Measurements from ENCODE around the gene TUBB3. TPM values are rescaled to one million over a fixed set of nuclear protein-coding genes. Genes with fewer than 3 reads are reported as not detected.
A peak's percentile ranks its signal among the peaks of the same experiment; 100 is the strongest.

TUBB3 gene
- total RNA-seq, 1 experiment from 2014 or later: 164 TPM

DNA sequence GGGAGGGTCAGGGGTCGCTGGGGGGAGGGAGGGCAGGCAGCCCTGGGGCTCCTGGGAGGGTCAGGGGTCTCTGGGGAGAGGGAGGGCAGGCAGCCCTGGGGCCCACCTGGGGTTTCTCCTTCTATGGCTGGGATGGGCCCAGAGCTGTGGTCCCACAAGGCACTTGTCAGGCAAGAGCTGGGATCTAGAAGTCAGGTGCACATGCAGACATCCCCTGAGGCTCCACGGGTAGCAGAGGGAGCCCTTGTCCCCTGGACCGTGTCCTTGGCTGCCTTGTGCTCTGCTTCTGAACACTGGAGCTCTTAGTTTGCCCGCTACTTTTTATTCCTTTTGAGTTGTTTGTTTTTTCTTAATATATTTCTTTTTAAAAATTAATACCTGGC is 1.8 kb downstream of the TUBB3 start:
- peak overlapping the region; percentile 67 to 80 for H3K4me3 Mint-ChIP-seq
- no peak overlapping the region for H3K4ac ChIP-seq (ENCODE audit: low read depth, low read length)

More for the DNA sequence above, 1.8 kb downstream of the TUBB3 start:
- no peak overlapping the region for H2BK15ac ChIP-seq (ENCODE audit: low read depth, low read length)
- Mint-ChIP-seq H3K36me3 (ENCODE audit: insufficient read depth in 1 of 3, low read depth in 3 of 3) (peaks cover 2 to 13% (median 9%) of the 10 kb centered on the region in 3 experiments; a peak in 5 of 7 replicates), H3K27ac (no peak overlapping the region), H3K27me3 (ENCODE audit: low read depth) (peaks cover 12% of the 10 kb centered on the region), H3K9me3 (no peaks in the 10 kb centered on the region; a peak in 1 of 5 replicates), H3K4me1 (peaks cover 23 to 32% of the 10 kb centered on the region in 2 experiments)
- H2BK120ac ChIP-seq (ENCODE audit: low read depth, low read length, poor library complexity, severe bottlenecking): no peak overlapping the region
- peak overlapping the region; percentile 62 for H3K4me2 ChIP-seq (ENCODE audit: insufficient read depth, insufficient read length, low read length)
- no peak overlapping the region for H2AK5ac ChIP-seq (ENCODE audit: insufficient read length, low read length)
- H3K27ac ChIP-seq (ENCODE audit: insufficient read length, low read depth, low read length): no peak overlapping the region
- no peak overlapping the region for H4K8ac ChIP-seq (replicated peaks; ENCODE audit: insufficient read length, low read depth, low read length)
- H3K18ac ChIP-seq (ENCODE audit: insufficient read length, low read depth, low read length): no peak overlapping the region
- peaks cover 18% of the 10 kb centered on the region for H3K23me2 ChIP-seq (ENCODE audit: insufficient read length, low read depth, low read length, poor library complexity, severe bottlenecking)
- H4K91ac ChIP-seq (ENCODE audit: insufficient read length, low read depth, low read length): no peak overlapping the region
- no peak overlapping the region for H4K5ac ChIP-seq (ENCODE audit: insufficient read length, low read depth, low read length)
- peaks cover 3% of the 10 kb centered on the region for H3K79me1 ChIP-seq (ENCODE audit: insufficient read depth, low read depth, low read length, poor library complexity, severe bottlenecking)
- no peak overlapping the region for H3K56ac ChIP-seq (ENCODE audit: insufficient read length, low read depth, low read length)
- no peak overlapping the region for H2BK20ac ChIP-seq (ENCODE audit: low read depth, low read length, poor library complexity, severe bottlenecking)
- no peaks in the 10 kb centered on the region; the same call in 1 of the 2 replicates for H3K4me1 ChIP-seq (ENCODE audit: insufficient read depth, low read length)
- TF ChIP-seq, protein P1, sequence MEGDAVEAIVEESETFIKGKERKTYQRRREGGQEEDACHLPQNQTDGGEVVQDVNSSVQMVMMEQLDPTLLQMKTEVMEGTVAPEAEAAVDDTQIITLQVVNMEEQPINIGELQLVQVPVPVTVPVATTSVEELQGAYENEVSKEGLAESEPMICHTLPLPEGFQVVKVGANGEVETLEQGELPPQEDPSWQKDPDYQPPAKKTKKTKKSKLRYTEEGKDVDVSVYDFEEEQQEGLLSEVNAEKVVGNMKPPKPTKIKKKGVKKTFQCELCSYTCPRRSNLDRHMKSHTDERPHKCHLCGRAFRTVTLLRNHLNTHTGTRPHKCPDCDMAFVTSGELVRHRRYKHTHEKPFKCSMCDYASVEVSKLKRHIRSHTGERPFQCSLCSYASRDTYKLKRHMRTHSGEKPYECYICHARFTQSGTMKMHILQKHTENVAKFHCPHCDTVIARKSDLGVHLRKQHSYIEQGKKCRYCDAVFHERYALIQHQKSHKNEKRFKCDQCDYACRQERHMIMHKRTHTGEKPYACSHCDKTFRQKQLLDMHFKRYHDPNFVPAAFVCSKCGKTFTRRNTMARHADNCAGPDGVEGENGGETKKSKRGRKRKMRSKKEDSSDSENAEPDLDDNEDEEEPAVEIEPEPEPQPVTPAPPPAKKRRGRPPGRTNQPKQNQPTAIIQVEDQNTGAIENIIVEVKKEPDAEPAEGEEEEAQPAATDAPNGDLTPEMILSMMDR (conservative IDR thresholded peaks at IDR 0.05): no peak
- no peak overlapping the region for H3K9ac ChIP-seq (ENCODE audit: extremely low read depth, insufficient read length, low read length)
- no peak overlapping the region for H2BK12ac ChIP-seq (ENCODE audit: insufficient read length, low read depth, low read length)
- no CpG with 5 or more reads among the region's 4 CpGs for WGBS (ENCODE audit: extremely low coverage, insufficient read length, low lambda C conversion rate)
- no peak overlapping the region for H2AFZ ChIP-seq (ENCODE audit: low read length)
- no peaks in the 10 kb centered on the region for H4K20me1 ChIP-seq (ENCODE audit: control insufficient read depth, insufficient read depth, insufficient read length)
- no peak overlapping the region for H3K14ac ChIP-seq (ENCODE audit: insufficient read depth, low read length)
- no peak overlapping the region for H2BK5ac ChIP-seq (ENCODE audit: insufficient read length, low read length)
- H3K23ac ChIP-seq (ENCODE audit: insufficient read length, low read depth, low read length): no peak overlapping the region
- no peak for DNase-seq
- H3T11ph ChIP-seq (ENCODE audit: low read length): no peak overlapping the region
- H3K79me2 ChIP-seq (ENCODE audit: insufficient read depth, low read length): 0 out of 2 replicates have a peak, but pooled peaks cover 2% of the 10 kb centered on the region
- H3K27me3 ChIP-seq (ENCODE audit: insufficient read depth, low read length): no peaks in the 10 kb centered on the region
- H3K9me3 ChIP-seq (ENCODE audit: control insufficient read depth, low read depth, low read length): no peaks in the 10 kb centered on the region
